OCI-LY7 (cell line): ENCODE data around the gene NF1. TPM values are rescaled to one million over a fixed set of nuclear protein-coding genes. Genes with fewer than 3 reads are reported as not detected.

Experiments used
- BruUV-seq: library from RNA; stranded (reverse); fragments of 400-500 nt; replicated peaks from 2 replicates; lab custom pipeline; 2021; lab: Mats Ljungman, UMichigan
- CTCF ChIA-PET: fragments of 300-600 bp; sonication (Branson Sonifier 250); formaldehyde crosslinking; loops from one replicate; lab custom pipeline; 2022; ENCODE audit warnings: antibody characterized with exemption; ENCODE audit not compliant: unreplicated experiment; lab: Charles Lee
- POLR2A ChIA-PET: fragments of 300-600 bp; sonication (Branson Sonifier 250); formaldehyde crosslinking; loops from one replicate; lab custom pipeline; 2022; ENCODE audit warnings: antibody characterized with exemption; lab: Charles Lee
- DNase-seq: peaks from one replicate; pipeline ENCODE4 v3.0.0-alpha.2; 2015; ENCODE audit warnings: low spot score
- H2AFZ ChIP-seq: fragments of 200-600 bp; sonication (generic), shearing (Covaris generic); 2 replicates; pipeline ENCODE4 v1.6.1; 2014; ENCODE audit warnings: mild to moderate bottlenecking, antibody characterized with exemption, low read length, moderate library complexity
- H3K27ac ChIP-seq: fragments of 200-600 bp; sonication (generic); 2 replicates; pipeline ENCODE4 v1.5.1; 2014; ENCODE audit warnings: mixed run types, low read depth, mild to moderate bottlenecking, moderate library complexity, low read length, inconsistent platforms; ENCODE audit not compliant: poor library complexity, severe bottlenecking
- H3K36me3 ChIP-seq: fragments of 200-600 bp; sonication (generic); 2 replicates; pipeline ENCODE4 v1.6.1; 2014; ENCODE audit warnings: mild to moderate bottlenecking, antibody characterized with exemption, low read length, moderate library complexity, mixed read lengths; ENCODE audit not compliant: insufficient read depth
- H3K4me1 ChIP-seq: fragments of 200-600 bp; sonication (generic); 2 replicates; pipeline ENCODE4 v1.5.1; 2014; ENCODE audit warnings: mild to moderate bottlenecking, low read length; ENCODE audit not compliant: insufficient read depth, poor library complexity, severe bottlenecking
- H3K4me2 ChIP-seq: fragments of 200-600 bp; sonication (generic); 2 replicates; pipeline ENCODE4 v1.6.1; 2014; ENCODE audit warnings: mild to moderate bottlenecking, low read length
- H3K4me3 ChIP-seq: fragments of 200-600 bp; sonication (generic); 2 replicates; pipeline ENCODE4 v1.5.1; 2014; ENCODE audit warnings: mild to moderate bottlenecking, low read depth, low read length; ENCODE audit not compliant: poor library complexity, severe bottlenecking
- H3K79me2 ChIP-seq: fragments of 200-600 bp; sonication (generic); 2 replicates; pipeline ENCODE4 v1.6.1; 2016; ENCODE audit warnings: low read depth, mild to moderate bottlenecking, low read length, moderate library complexity, mixed read lengths; ENCODE audit not compliant: insufficient read depth
- H3K9me2 ChIP-seq: fragments of 200-600 bp; sonication (generic); 2 replicates; pipeline ENCODE4 v1.6.1; 2016; ENCODE audit warnings: mild to moderate bottlenecking, low read length, mixed read lengths; ENCODE audit not compliant: insufficient read depth
- H3K9me3 ChIP-seq: fragments of 200-600 bp; sonication (generic); 2 replicates; pipeline ENCODE4 v1.6.1; 2014; ENCODE audit warnings: mild to moderate bottlenecking, mixed run types, low read length, mixed read lengths
- H4K20me1 ChIP-seq: fragments of 200-600 bp; sonication (generic); 2 replicates; pipeline ENCODE4 v1.6.1; 2014; ENCODE audit warnings: mild to moderate bottlenecking, antibody characterized with exemption, low read length, moderate library complexity, mixed read lengths; ENCODE audit not compliant: insufficient read depth
- EZH2phosphoT487 ChIP-seq: fragments of 200-600 bp; sonication (generic); IDR thresholded peaks from 2 replicates; pipeline ENCODE4 v1.6.1; 2018; ENCODE audit warnings: low read depth, borderline replicate concordance, mild to moderate bottlenecking, mixed run types, antibody characterized with exemption, low read length, moderate library complexity, mixed read lengths
- intact Hi-C: fragments of 100-400 bp; cut with micrococcal nuclease; formaldehyde crosslinking; loops from one replicate; pipeline ENCODE4 v1.10.0; 2022; ENCODE audit not compliant: unreplicated experiment
- total RNA-seq, 2 experiments: library from RNA; depleted of rRNA in 1 of 2; stranded (reverse); fragments of >200 nt in 1 of 2; shearing (Covaris generic) in 1 of 2; gene quantifications; 2 replicates each; pipeline ENCODE4 v1.2.3, GENCODE V29; 2014 to 2022
- TF ChIP-seq, protein P1 (sequence below): fragments of 200-600 bp; sonication (generic); conservative IDR thresholded peaks from 2 replicates; pipeline ENCODE4 v1.5.1; 2014; ENCODE audit warnings: mild to moderate bottlenecking, antibody characterized with exemption, low read length, moderate library complexity, mixed read lengths

Gene NF1
- total RNA-seq, 2 experiments from 2014 or later: 38.7 to 64.8 TPM

DNA sequence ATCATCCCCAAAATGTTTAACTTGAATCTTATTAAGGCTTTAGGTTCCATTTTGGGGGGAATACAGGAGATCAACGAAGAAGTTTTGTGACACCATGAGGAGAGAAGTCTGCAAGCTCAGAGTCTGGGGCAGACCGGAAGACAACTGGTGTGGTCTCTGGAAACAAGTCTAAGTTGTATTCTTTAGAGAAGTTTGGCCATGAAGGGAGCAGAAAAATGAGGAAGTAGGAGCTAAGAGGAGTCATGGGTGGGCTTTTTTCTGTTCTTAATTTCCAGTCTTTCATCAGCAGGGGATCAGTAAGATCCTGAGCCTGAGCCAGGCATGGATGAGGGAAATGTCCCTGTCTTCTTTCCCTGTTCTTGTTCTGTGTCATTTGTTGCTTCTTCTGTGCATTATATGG is 35.8 kb upstream of the NF1 start:
- ChIA-PET CTCF (no interaction called here), POLR2A (no interaction called here)
- no peaks in the 10 kb centered on the region for H4K20me1 ChIP-seq
- no peak overlapping the region for H3K4me2 ChIP-seq
- no peaks in the 10 kb centered on the region for H3K9me2 ChIP-seq
- DNase-seq: no peak
- no peak overlapping the region for H2AFZ ChIP-seq
- no peaks in the 10 kb centered on the region for H3K9me3 ChIP-seq
- H3K4me3 ChIP-seq: no peak overlapping the region
- H3K27ac ChIP-seq: no peak overlapping the region
- H3K79me2 ChIP-seq: no peaks in the 10 kb centered on the region
- intact Hi-C loops: no loop called here
- TF ChIP-seq EZH2phosphoT487: no peak
- TF ChIP-seq, protein P1, sequence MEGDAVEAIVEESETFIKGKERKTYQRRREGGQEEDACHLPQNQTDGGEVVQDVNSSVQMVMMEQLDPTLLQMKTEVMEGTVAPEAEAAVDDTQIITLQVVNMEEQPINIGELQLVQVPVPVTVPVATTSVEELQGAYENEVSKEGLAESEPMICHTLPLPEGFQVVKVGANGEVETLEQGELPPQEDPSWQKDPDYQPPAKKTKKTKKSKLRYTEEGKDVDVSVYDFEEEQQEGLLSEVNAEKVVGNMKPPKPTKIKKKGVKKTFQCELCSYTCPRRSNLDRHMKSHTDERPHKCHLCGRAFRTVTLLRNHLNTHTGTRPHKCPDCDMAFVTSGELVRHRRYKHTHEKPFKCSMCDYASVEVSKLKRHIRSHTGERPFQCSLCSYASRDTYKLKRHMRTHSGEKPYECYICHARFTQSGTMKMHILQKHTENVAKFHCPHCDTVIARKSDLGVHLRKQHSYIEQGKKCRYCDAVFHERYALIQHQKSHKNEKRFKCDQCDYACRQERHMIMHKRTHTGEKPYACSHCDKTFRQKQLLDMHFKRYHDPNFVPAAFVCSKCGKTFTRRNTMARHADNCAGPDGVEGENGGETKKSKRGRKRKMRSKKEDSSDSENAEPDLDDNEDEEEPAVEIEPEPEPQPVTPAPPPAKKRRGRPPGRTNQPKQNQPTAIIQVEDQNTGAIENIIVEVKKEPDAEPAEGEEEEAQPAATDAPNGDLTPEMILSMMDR: no peak
- no peaks in the 10 kb centered on the region for H3K36me3 ChIP-seq
- no TSS peak for BruUV-seq
- peaks cover 11% of the 10 kb centered on the region for H3K4me1 ChIP-seq

DNA sequence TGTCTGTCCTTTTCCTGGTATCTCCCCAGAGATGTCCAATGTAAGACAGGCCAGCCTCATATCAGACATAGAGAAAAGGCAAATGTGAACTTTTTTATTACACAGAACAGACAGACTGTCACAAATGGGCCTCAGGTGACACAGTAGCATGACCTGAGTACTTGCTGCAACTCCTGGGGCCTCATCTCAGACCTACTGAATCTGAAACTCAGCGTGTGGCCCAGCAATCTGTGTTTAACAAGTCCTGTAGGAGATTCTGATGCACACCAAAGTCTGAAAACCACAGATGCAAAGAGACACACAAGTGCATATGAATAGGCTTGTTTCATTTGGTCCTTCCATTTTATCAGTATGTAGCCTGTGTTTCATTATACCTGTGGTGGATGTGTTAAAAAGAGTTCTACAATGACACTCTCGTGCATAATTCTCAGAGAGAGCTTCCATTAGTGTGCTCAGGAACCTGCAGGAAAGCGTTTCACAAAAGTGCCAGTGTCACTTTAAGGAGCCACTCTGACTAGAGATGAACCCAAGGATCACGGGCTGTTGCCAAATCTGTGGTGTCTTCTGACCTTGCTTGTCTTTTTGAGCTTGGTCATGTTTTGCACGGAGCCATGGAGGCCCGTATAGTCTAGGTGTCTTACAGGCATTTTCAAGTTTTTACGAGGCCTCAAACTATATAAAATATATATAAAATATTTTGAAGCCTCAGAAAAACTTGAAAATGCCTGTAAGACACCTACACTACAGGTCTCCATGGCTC is 33.8 kb upstream of the NF1 start:
- Histone ChIP-seq H3K36me3 (no peaks in the 10 kb centered on the region), H3K27ac (no peak overlapping the region), H3K4me3 (no peak overlapping the region), H3K4me2 (no peak overlapping the region), H3K9me2 (no peaks in the 10 kb centered on the region), H4K20me1 (no peaks in the 10 kb centered on the region), H3K79me2 (no peaks in the 10 kb centered on the region), H3K4me1 (peaks cover 11% of the 10 kb centered on the region), H2AFZ (0 out of 2 replicates have a peak overlapping the region, but pooled peaks have one; percentile 17), H3K9me3 (no peaks in the 10 kb centered on the region)
- POLR2A ChIA-PET: interaction anchor here (0.5 to 0.7 kb wide), 2 partner anchors 99 to 132 kb away, joined by 3 read pairs; no protein-coding TSS in a partner anchor
- BruUV-seq: no TSS peak
- intact Hi-C loops: no loop called here
- CTCF ChIA-PET: interaction anchor here (1.1 kb wide), 1 partner anchor 154 kb away, joined by 5 read pairs; no protein-coding TSS in a partner anchor
- TF ChIP-seq EZH2phosphoT487: no peak
- TF ChIP-seq, protein P1: no peak
- DNase-seq: no peak

DNA sequence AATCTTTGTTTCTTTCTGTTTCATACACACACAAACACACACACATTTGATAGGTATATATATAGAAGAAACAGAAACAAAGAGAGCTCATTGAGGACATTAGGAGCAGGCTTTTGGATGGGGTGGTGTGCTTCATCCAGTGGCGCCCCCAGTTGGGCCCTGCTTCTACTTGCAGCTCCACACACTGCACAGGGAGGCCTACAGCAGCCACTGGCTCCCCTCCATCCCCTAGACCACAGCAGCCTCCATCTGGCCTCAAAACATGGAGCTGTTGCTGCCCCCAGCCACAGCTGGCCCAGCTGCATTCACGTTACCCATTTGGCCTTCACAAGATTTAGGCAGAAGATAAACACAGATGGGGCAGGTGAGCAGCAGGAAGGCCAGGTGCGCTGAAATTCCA is 33.1 kb upstream of the NF1 start:
- Histone ChIP-seq H3K4me1 (peaks cover 11% of the 10 kb centered on the region), H3K9me3 (no peaks in the 10 kb centered on the region), H3K4me3 (no peak overlapping the region), H3K9me2 (no peaks in the 10 kb centered on the region), H4K20me1 (no peaks in the 10 kb centered on the region), H2AFZ (0 out of 2 replicates have a peak overlapping the region, but pooled peaks have one; percentile 17), H3K36me3 (no peaks in the 10 kb centered on the region), H3K79me2 (no peaks in the 10 kb centered on the region), H3K27ac (no peak overlapping the region), H3K4me2 (0 out of 2 replicates have a peak overlapping the region, but pooled peaks have one; percentile 13)
- CTCF ChIA-PET: interaction anchor here (1.1 kb wide), 1 partner anchor 154 kb away, joined by 5 read pairs; no protein-coding TSS in a partner anchor
- no peak for TF ChIP-seq EZH2phosphoT487
- TF ChIP-seq, protein P1: peak; percentile 69
- POLR2A ChIA-PET: interaction anchor here (0.5 to 0.7 kb wide), 2 partner anchors 100 to 133 kb away, joined by 3 read pairs; no protein-coding TSS in a partner anchor
- DNase-seq: peak; percentile 56
- BruUV-seq: no TSS peak
- intact Hi-C loops: no loop called here
